ENCODE results near the gene GDI1.

- TF ChIP-seq CTCF (IDR thresholded peaks at IDR 0.05; ENCODE audit: insufficient read depth, low read depth, low read length): no peak
- TF ChIP-seq EZH2 (IDR thresholded peaks at IDR 0.05; ENCODE audit: insufficient read depth, low read length): no peak
Measured at GRCh38 chrX:154468217-154468616, 31.3 kb downstream of the GDI1 start.

Measured in astrocyte (in vitro differentiated cells and primary cell).